MM.1S (cell line): ENCODE results near the gene ZFYVE21.

Experiments
- DNase-seq: peaks from one replicate; pipeline ENCODE4 v3.0.0-alpha.2; 2015
- H2AFZ ChIP-seq: fragments of 300-600 bp; sonication (generic); 2 replicates; pipeline ENCODE4 v1.6.0; 2016; ENCODE audit warnings: antibody characterized with exemption, low read length
- H3F3A ChIP-seq: fragments of 300-600 bp; sonication (generic); 2 replicates; pipeline ENCODE4 v1.6.1; 2016; ENCODE audit warnings: mild to moderate bottlenecking, antibody characterized with exemption, low read length, moderate library complexity, mixed read lengths; ENCODE audit not compliant: insufficient read depth
- H3K27ac ChIP-seq: fragments of 300-600 bp; sonication (generic); 2 replicates; pipeline ENCODE4 v1.5.1; 2016; ENCODE audit warnings: mild to moderate bottlenecking, low read length
- H3K27me3 ChIP-seq: fragments of 300-600 bp; sonication (generic); replicated peaks from 2 replicates; pipeline ENCODE4 v1.6.0; 2016; ENCODE audit warnings: low read length; ENCODE audit not compliant: insufficient read depth
- H3K36me3 ChIP-seq: fragments of 300-600 bp; sonication (generic); replicated peaks from 2 replicates; pipeline ENCODE4 v1.6.1; 2016; ENCODE audit warnings: mild to moderate bottlenecking, low read length, mixed read lengths; ENCODE audit not compliant: insufficient read depth
- H3K4me1 ChIP-seq: fragments of 300-600 bp; sonication (generic); 2 replicates; pipeline ENCODE4 v1.6.1; 2016; ENCODE audit warnings: low read length, mixed read lengths
- H3K4me2 ChIP-seq: fragments of 300-600 bp; sonication (generic); 2 replicates; pipeline ENCODE4 v1.6.0; 2016; ENCODE audit warnings: low read depth, low read length
- H3K4me3 ChIP-seq: fragments of 300-600 bp; sonication (generic); 2 replicates; pipeline ENCODE4 v1.5.1; 2016; ENCODE audit warnings: low read length, mixed read lengths
- H3K79me2 ChIP-seq: fragments of 300-600 bp; sonication (generic); 2 replicates; pipeline ENCODE4 v1.6.1; 2016; ENCODE audit warnings: mixed run types, low read length, mixed read lengths
- H3K9ac ChIP-seq: fragments of 300-600 bp; sonication (generic); 2 replicates; pipeline ENCODE4 v1.6.1; 2016; ENCODE audit warnings: low read length, mixed read lengths
- H3K9me2 ChIP-seq: fragments of 300-600 bp; sonication (generic); replicated peaks from 2 replicates; pipeline ENCODE4 v1.6.1; 2016; ENCODE audit warnings: mild to moderate bottlenecking, low read length, mixed read lengths; ENCODE audit not compliant: insufficient read depth
- H3K9me3 ChIP-seq: fragments of 300-600 bp; sonication (generic); replicated peaks from 2 replicates; pipeline ENCODE4 v1.6.1; 2016; ENCODE audit warnings: mild to moderate bottlenecking, low read length, mixed read lengths; ENCODE audit not compliant: insufficient read depth
- H4K20me1 ChIP-seq: fragments of 300-600 bp; sonication (generic); 2 replicates; pipeline ENCODE4 v1.6.1; 2016; ENCODE audit warnings: mild to moderate bottlenecking, low read length, moderate library complexity, mixed read lengths; ENCODE audit not compliant: insufficient read depth
- EZH2 ChIP-seq: fragments of 300-600 bp; sonication (generic); optimal IDR thresholded peaks from 2 replicates; pipeline ENCODE3; 2017; ENCODE audit warnings: low read depth, mild to moderate bottlenecking, antibody characterized with exemption, low read length, mixed read lengths
- EZH2phosphoT487 ChIP-seq: fragments of 300-600 bp; sonication (generic); IDR thresholded peaks from 2 replicates; pipeline ENCODE4 v1.6.1; 2018; ENCODE audit warnings: antibody characterized with exemption, low read length
- TF ChIP-seq, protein P1 (sequence below): fragments of 300-600 bp; sonication (generic); IDR thresholded peaks from 2 replicates; pipeline ENCODE4 v1.5.1; 2016; ENCODE audit warnings: antibody characterized with exemption, low read length, mixed read lengths

The ZFYVE21 gene

GRCh38 chr14:103696466-103697071 lies 19.0 kb upstream of the ZFYVE21 start:
- Histone ChIP-seq H3K79me2 (no peaks in the 10 kb centered on the region), H3K27me3 (no peaks in the 10 kb centered on the region), H2AFZ (no peak overlapping the region), H3K36me3 (no peaks in the 10 kb centered on the region), H3K9me2 (no peaks in the 10 kb centered on the region), H3K4me2 (no peak overlapping the region), H3K27ac (no peak overlapping the region), H3K9me3 (no peaks in the 10 kb centered on the region), H3F3A (no peaks in the 10 kb centered on the region), H3K4me3 (no peak overlapping the region), H3K4me1 (no peaks in the 10 kb centered on the region), H4K20me1 (no peaks in the 10 kb centered on the region), H3K9ac (no peak overlapping the region)
- no peak for DNase-seq
- TF ChIP-seq EZH2phosphoT487 (no peak), EZH2 (no peak)
- TF ChIP-seq, protein P1, sequence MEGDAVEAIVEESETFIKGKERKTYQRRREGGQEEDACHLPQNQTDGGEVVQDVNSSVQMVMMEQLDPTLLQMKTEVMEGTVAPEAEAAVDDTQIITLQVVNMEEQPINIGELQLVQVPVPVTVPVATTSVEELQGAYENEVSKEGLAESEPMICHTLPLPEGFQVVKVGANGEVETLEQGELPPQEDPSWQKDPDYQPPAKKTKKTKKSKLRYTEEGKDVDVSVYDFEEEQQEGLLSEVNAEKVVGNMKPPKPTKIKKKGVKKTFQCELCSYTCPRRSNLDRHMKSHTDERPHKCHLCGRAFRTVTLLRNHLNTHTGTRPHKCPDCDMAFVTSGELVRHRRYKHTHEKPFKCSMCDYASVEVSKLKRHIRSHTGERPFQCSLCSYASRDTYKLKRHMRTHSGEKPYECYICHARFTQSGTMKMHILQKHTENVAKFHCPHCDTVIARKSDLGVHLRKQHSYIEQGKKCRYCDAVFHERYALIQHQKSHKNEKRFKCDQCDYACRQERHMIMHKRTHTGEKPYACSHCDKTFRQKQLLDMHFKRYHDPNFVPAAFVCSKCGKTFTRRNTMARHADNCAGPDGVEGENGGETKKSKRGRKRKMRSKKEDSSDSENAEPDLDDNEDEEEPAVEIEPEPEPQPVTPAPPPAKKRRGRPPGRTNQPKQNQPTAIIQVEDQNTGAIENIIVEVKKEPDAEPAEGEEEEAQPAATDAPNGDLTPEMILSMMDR = no peak

DNA sequence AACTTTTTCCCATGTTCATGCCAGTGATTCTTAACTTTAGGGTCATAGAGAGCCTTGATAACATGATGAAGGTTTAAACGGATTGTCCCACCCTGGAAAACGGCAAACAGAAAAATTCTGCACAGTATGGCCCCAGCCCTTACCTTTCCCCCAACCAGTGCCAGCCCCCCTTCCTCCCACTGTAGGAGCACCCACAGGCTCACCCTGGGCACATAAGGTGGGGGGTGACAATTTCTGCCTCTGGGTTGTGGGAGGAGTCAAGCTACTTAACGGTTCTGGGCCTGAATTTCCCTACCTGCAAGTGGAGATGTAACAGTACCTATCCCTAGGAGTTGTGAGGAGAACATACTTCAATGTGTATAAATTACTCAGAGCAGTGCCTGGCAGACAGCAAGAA lies 18.4 kb upstream of the ZFYVE21 start:
- Histone ChIP-seq H3K4me3 (no peak overlapping the region), H3K27ac (no peak overlapping the region), H3K4me2 (no peak overlapping the region), H3K79me2 (no peaks in the 10 kb centered on the region), H3K9me2 (no peaks in the 10 kb centered on the region), H3K36me3 (no peaks in the 10 kb centered on the region), H4K20me1 (no peaks in the 10 kb centered on the region), H2AFZ (no peak overlapping the region), H3K4me1 (no peaks in the 10 kb centered on the region), H3F3A (no peaks in the 10 kb centered on the region), H3K27me3 (no peaks in the 10 kb centered on the region), H3K9ac (no peak overlapping the region), H3K9me3 (no peaks in the 10 kb centered on the region)
- no peak for TF ChIP-seq EZH2phosphoT487
- TF ChIP-seq EZH2 = no peak
- TF ChIP-seq, protein P1 = no peak
- DNase-seq = no peak

- Histone ChIP-seq H3K9ac (no peak overlapping the region), H3K79me2 (no peaks in the 10 kb centered on the region), H3K27me3 (no peaks in the 10 kb centered on the region), H3K4me1 (no peaks in the 10 kb centered on the region), H4K20me1 (no peaks in the 10 kb centered on the region), H3K9me2 (no peaks in the 10 kb centered on the region), H3K36me3 (no peaks in the 10 kb centered on the region), H3K27ac (no peak overlapping the region), H3K9me3 (no peaks in the 10 kb centered on the region), H3K4me2 (no peak overlapping the region), H3F3A (no peaks in the 10 kb centered on the region), H3K4me3 (no peak overlapping the region), H2AFZ (no peak overlapping the region)
- DNase-seq = no peak
- TF ChIP-seq EZH2phosphoT487 (no peak), EZH2 (no peak)
- TF ChIP-seq, protein P1 = no peak
Observed at GRCh38 chr14:103697603-103698379, 17.8 kb upstream of the ZFYVE21 start.
